Hepatocyte (in vitro differentiated cells): ENCODE measurements around the gene ARMH3. TPM values are rescaled to one million over a fixed set of nuclear protein-coding genes. Genes with fewer than 3 reads are reported as not detected.
"Not testable (repeated sequence)": the region's sequence is repeated elsewhere in the genome, so short reads cannot be mapped to it uniquely, and the experiment has no call there.

Source experiments
- DNase-seq: peaks from one replicate; pipeline ENCODE4 v3.0.0-alpha.2; 2016; ENCODE audit warnings: low spot score
- H2AFZ ChIP-seq: fragments of 200-600 bp; sonication (generic); 2 replicates; pipeline ENCODE4 v1.6.0; 2016; ENCODE audit warnings: antibody characterized with exemption, mild to moderate bottlenecking
- H3K27ac ChIP-seq: fragments of 200-600 bp; sonication (generic); 2 replicates; pipeline ENCODE4 v1.5.1; 2016; ENCODE audit warnings: mild to moderate bottlenecking
- H3K27me3 ChIP-seq: fragments of 200-600 bp; sonication (generic); 2 replicates; pipeline ENCODE4 v1.6.1; 2016
- H3K36me3 ChIP-seq: fragments of 200-600 bp; sonication (generic); replicated peaks from 2 replicates; pipeline ENCODE4 v1.5.1; 2016; ENCODE audit warnings: low read depth; ENCODE audit not compliant: insufficient read depth
- H3K4me1 ChIP-seq: fragments of 200-600 bp; sonication (generic); 2 replicates; pipeline ENCODE4 v1.5.1; 2016; ENCODE audit warnings: mild to moderate bottlenecking, moderate library complexity; ENCODE audit not compliant: insufficient read depth
- H3K4me2 ChIP-seq: fragments of 200-600 bp; sonication (generic); 2 replicates; pipeline ENCODE4 v1.6.0; 2016
- H3K4me3 ChIP-seq: fragments of 200-600 bp; sonication (generic); 2 replicates; pipeline ENCODE4 v1.5.1; 2016; ENCODE audit warnings: mild to moderate bottlenecking
- H3K79me2 ChIP-seq: fragments of 200-600 bp; sonication (generic); 2 replicates; pipeline ENCODE4 v1.6.0; 2017; ENCODE audit warnings: mild to moderate bottlenecking
- H3K9me2 ChIP-seq: fragments of 200-600 bp; sonication (generic); replicated peaks from 2 replicates; pipeline ENCODE4 v1.6.0; 2017; ENCODE audit warnings: mild to moderate bottlenecking; ENCODE audit not compliant: insufficient read depth
- H3K9me3 ChIP-seq: fragments of 200-600 bp; sonication (generic); 2 replicates; pipeline ENCODE4 v1.5.1; 2016; ENCODE audit warnings: low read depth, mild to moderate bottlenecking
- H4K20me1 ChIP-seq: fragments of 200-600 bp; sonication (generic); 2 replicates; pipeline ENCODE4 v1.6.0; 2016; ENCODE audit warnings: mild to moderate bottlenecking; ENCODE audit not compliant: insufficient read depth, poor library complexity, severe bottlenecking
- CTCF ChIP-seq: fragments of 200-600 bp; sonication (generic); IDR thresholded peaks from 2 replicates; pipeline ENCODE4 v1.5.1; 2016; ENCODE audit warnings: antibody characterized with exemption, mild to moderate bottlenecking; ENCODE audit not compliant: poor library complexity
- EZH2 ChIP-seq: fragments of 200-600 bp; sonication (generic); IDR thresholded peaks from 2 replicates; pipeline ENCODE4 v1.6.1; 2016; ENCODE audit warnings: antibody characterized with exemption, mild to moderate bottlenecking, borderline replicate concordance
- EZH2phosphoT487 ChIP-seq: fragments of 200-600 bp; sonication (generic); IDR thresholded peaks from one replicate; pipeline ENCODE4 v1.6.1; 2018; ENCODE audit warnings: antibody characterized with exemption, mild to moderate bottlenecking, low read depth, moderate library complexity; ENCODE audit not compliant: unreplicated experiment, severe bottlenecking
- WGBS: methylation state at CpG from one replicate; pipeline ENCODE4 v1.1.6; 2016; ENCODE audit warnings: low lambda C conversion rate; ENCODE audit errors: missing lambda C conversion rate; 5-methylcytosine and 5-hydroxymethylcytosine counted together
- polyA plus RNA-seq: library from polyadenylated mRNA; unstranded; fragments of >200 nt; fragmentation: Nextera tagmentation; extraction: Ambion mirVana; gene quantifications from 2 replicates; pipeline ENCODE4 v1.2.1, GENCODE V29; 2016
- total RNA-seq: library from RNA; depleted of rRNA; stranded (reverse); fragments of >200 nt; gene quantifications from 2 replicates; pipeline ENCODE4 v1.2.3, GENCODE V29; 2014

The ARMH3 gene
- total and polyA plus RNA-seq, 2 experiments from 2014 or later: 10.6 to 15.1 TPM

- no peaks in the 10 kb centered on the region for H3K9me2 ChIP-seq
- 68% methylated on average over 7 of the region's 7 CpGs for WGBS
- no peaks in the 10 kb centered on the region for H3K9me3 ChIP-seq
- TF ChIP-seq EZH2 (no peak), CTCF (no peak), EZH2phosphoT487 (no peak)
- no peak overlapping the region for H3K27ac ChIP-seq
- H2AFZ ChIP-seq: no peak overlapping the region
- H3K79me2 ChIP-seq: peaks cover 57% of the 10 kb centered on the region
- no peak overlapping the region for H3K4me3 ChIP-seq
- peak; percentile 14 for DNase-seq
- H4K20me1 ChIP-seq: peaks cover 34% of the 10 kb centered on the region
- H3K4me1 ChIP-seq: peaks cover 6% of the 10 kb centered on the region
- H3K36me3 ChIP-seq: no peaks in the 10 kb centered on the region
- no peaks in the 10 kb centered on the region for H3K27me3 ChIP-seq
- H3K4me2 ChIP-seq: no peak overlapping the region
Observed at GRCh38 chr10:102040305-102041050, 15.5 kb downstream of the ARMH3 start.

GRCh38 chr10:102038410-102038809, 17.6 kb downstream of the ARMH3 start:
- Histone ChIP-seq H3K27me3 (no peaks in the 10 kb centered on the region), H3K36me3 (no peaks in the 10 kb centered on the region), H3K27ac (no peak overlapping the region), H2AFZ (no peak overlapping the region), H3K4me2 (no peak overlapping the region), H3K79me2 (peaks cover 40% of the 10 kb centered on the region), H4K20me1 (peaks cover 31% of the 10 kb centered on the region), H3K9me2 (no peaks in the 10 kb centered on the region), H3K4me1 (peaks cover 4% of the 10 kb centered on the region), H3K4me3 (no peak overlapping the region), H3K9me3 (no peaks in the 10 kb centered on the region)
- TF ChIP-seq EZH2 (no peak), CTCF (no peak), EZH2phosphoT487 (no peak)
- no peak for DNase-seq

GRCh38 chr10:102035807-102036206, 20.2 kb downstream of the ARMH3 start:
- not testable (repeated sequence) for H3K4me2 ChIP-seq, H3K27me3 ChIP-seq, H3K9me2 ChIP-seq, H3K4me1 ChIP-seq, H3K36me3 ChIP-seq, H2AFZ ChIP-seq, H3K9me3 ChIP-seq, H3K27ac ChIP-seq, H3K4me3 ChIP-seq, DNase-seq
- Histone ChIP-seq H3K79me2 (peaks cover 14% of the 10 kb centered on the region), H4K20me1 (peaks cover 13% of the 10 kb centered on the region)
- WGBS: 97% methylated on average over 14 of the region's 33 CpGs

- H3K9me3 ChIP-seq: no peaks in the 10 kb centered on the region
- WGBS: 97% methylated on average over 2 of the region's 2 CpGs
- H3K9me2 ChIP-seq: no peaks in the 10 kb centered on the region
- H3K4me1 ChIP-seq: no peaks in the 10 kb centered on the region
- H4K20me1 ChIP-seq: no peaks in the 10 kb centered on the region
- no peaks in the 10 kb centered on the region for H3K79me2 ChIP-seq
- no peak overlapping the region for H3K4me3 ChIP-seq
- H3K27me3 ChIP-seq: no peaks in the 10 kb centered on the region
- no peak overlapping the region for H3K4me2 ChIP-seq
- no peak overlapping the region for H2AFZ ChIP-seq
- no peak overlapping the region for H3K27ac ChIP-seq
- no peaks in the 10 kb centered on the region for H3K36me3 ChIP-seq
- DNase-seq: no peak
- no peak for TF ChIP-seq EZH2
- TF ChIP-seq EZH2phosphoT487: no peak
- no peak for TF ChIP-seq CTCF
Observed at GRCh38 chr10:102033787-102034186, 22.2 kb downstream of the ARMH3 start.
